ENCODE measurements around the gene GSTM3. TPM values are rescaled to one million over a fixed set of nuclear protein-coding genes. Genes with fewer than 3 reads are reported as not detected.
A peak's percentile ranks its signal among the peaks of the same experiment; 100 is the strongest.

The GSTM3 gene
- total and polyA plus RNA-seq, 8 donors, result 32.2 to 350 (median 113) TPM

DNA sequence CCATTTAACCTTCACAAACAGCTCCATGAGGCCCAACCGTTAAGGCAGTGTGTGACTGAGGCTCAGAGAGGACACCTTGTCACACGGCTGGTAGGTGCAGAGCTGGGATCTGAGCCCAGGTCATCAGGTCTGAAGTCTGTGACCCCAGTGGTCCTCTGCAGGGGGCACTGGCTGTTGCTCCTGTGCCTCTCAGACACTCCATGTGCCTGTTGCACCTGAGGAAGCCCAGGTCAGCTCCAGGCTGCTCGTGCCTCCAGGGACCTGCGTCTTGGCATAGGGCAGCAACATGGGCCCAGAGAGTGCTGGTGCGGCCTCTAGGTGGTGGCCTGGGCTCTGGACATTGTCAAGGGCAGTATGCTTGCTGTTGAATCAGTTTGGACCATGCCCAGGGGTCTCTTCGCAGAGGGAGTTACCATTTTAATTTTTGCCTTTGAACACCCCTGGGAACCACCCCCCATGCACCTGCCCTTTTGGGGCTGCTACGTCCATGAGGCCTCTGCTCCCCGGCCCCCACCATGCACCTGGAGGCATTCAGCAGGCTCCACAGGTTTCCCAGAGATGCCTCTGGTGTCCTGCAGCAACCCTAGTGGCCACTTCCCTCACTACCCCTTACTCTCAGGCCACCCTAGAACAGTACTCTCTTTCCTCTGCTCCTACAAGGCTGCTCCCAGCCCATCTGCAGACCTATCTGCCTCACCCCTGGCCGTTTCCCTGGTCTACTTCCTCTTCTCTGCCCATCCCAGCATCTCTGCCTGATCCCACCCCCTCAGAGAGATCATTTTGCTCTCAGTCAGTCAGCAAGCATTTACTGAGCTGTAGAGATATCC is 48.1 kb upstream of the GSTM3 start:
- 75 to 88% (median 85%) methylated on average over 6 to 9 of the region's 9 CpGs for WGBS, 5 donors
- Histone ChIP-seq H3K36me3 (no peaks in the 10 kb centered on the region), H3K27me3 (no peaks in the 10 kb centered on the region), H3K4me3 (no peak overlapping the region), H3K27ac (no peak overlapping the region), H3K9me3 (no peaks in the 10 kb centered on the region), H3K4me1 (peaks cover 41 to 94% (median 58%) of the 10 kb centered on the region in 4 donors)
- TF ChIP-seq, protein P1, sequence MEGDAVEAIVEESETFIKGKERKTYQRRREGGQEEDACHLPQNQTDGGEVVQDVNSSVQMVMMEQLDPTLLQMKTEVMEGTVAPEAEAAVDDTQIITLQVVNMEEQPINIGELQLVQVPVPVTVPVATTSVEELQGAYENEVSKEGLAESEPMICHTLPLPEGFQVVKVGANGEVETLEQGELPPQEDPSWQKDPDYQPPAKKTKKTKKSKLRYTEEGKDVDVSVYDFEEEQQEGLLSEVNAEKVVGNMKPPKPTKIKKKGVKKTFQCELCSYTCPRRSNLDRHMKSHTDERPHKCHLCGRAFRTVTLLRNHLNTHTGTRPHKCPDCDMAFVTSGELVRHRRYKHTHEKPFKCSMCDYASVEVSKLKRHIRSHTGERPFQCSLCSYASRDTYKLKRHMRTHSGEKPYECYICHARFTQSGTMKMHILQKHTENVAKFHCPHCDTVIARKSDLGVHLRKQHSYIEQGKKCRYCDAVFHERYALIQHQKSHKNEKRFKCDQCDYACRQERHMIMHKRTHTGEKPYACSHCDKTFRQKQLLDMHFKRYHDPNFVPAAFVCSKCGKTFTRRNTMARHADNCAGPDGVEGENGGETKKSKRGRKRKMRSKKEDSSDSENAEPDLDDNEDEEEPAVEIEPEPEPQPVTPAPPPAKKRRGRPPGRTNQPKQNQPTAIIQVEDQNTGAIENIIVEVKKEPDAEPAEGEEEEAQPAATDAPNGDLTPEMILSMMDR (IDR thresholded peaks at IDR 0.05), result no peak
- no peak for TF ChIP-seq EP300 (IDR thresholded peaks at IDR 0.05)
- no peak for TF ChIP-seq POLR2AphosphoS5 (IDR thresholded peaks at IDR 0.05)
- no peak for TF ChIP-seq POLR2A (IDR thresholded peaks at IDR 0.05)
- intact Hi-C loops (cut with DNase I; ENCODE audit: low total_unique reads), result loop anchor here (5.0 kb wide), 1 partner anchor 188 kb away; no protein-coding TSS in a partner anchor
- DNase-seq, result peak in 1 of 2 donors; percentile 24

DNA sequence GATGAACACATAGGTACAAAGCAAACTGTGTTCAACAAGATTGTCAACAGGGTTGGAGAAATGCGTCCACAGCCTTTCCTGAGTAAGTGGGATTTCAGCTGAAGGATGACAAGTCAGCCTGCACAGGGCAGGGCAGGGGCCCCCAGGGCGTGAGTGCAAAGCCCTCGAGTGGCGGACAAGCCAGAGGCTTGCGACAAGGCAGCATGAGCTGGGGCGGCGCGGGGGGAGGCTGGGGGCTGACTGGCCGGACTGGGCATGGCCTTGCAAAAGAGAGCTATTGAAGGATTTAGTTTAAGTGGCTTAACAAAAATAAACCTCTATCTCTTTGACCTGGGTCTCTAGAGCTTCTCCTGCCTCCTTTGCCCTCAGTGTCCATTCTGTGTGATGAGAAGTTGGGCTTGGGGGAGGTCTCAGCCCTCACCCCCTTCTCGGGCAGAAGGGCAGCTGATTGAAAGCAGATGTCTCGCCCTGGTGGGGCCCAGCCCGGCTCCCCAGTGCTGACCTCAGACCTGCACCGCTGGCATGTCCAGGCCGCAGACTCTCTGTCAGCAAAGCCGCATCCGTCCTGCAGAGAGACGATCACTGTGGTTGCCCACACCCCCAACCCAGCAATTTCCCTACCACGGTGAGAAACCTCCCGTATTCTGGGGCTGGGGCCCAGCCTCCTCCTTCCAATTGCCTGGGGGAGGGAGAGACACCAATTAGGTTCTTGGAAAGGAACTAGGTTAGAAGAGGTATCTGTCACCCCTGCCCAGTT is 47.2 kb upstream of the GSTM3 start:
- Histone ChIP-seq H3K36me3 (no peaks in the 10 kb centered on the region), H3K27ac (no peak overlapping the region), H3K9me3 (no peaks in the 10 kb centered on the region), H3K4me1 (peaks cover 40 to 94% (median 58%) of the 10 kb centered on the region in 4 donors), H3K27me3 (no peaks in the 10 kb centered on the region), H3K4me3 (no peak overlapping the region)
- intact Hi-C loops (cut with DNase I; ENCODE audit: low total_unique reads), result loop anchor here (5.0 kb wide), 1 partner anchor 189 kb away; no protein-coding TSS in a partner anchor
- 83 to 92% (median 91%) methylated on average over 18 to 19 of the region's 19 CpGs for WGBS, 5 donors
- DNase-seq, result peak in 1 of 2 donors; percentile 26
- TF ChIP-seq POLR2A (IDR thresholded peaks at IDR 0.05), result no peak
- TF ChIP-seq, protein P1 (IDR thresholded peaks at IDR 0.05), result no peak
- no peak for TF ChIP-seq EP300 (IDR thresholded peaks at IDR 0.05)
- TF ChIP-seq POLR2AphosphoS5 (IDR thresholded peaks at IDR 0.05), result no peak

DNA sequence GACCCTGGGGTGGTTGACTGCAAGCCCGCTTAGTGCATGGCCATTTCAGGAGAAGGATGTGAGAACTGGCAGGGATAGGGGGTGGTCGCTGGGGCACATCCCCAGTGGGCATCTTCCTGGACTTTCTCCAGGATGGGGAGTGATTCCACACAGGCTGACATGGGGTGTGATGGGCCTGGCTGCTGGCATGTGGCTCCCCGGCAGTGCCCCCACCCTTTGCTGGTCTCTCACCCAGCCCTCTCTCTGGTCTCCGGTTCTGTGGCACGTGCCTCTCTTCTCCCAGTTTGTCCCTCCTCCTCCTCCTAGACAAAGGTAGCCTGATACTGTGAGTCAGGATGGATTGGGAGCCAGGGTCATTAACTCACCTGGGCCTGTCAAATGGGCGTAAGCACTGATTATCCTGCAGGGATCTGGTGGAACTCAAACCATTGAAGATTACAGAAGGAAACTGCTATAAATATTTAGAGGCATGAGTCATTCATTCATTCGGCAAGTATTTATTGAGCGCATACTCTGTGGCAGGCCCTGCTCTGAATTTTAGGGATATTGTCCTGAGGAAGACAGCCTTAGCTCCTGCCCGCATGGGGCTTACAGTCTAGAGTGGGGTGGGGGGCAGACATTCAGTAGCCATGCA is 46.5 kb upstream of the GSTM3 start:
- H3K27me3 ChIP-seq, result no peaks in the 10 kb centered on the region
- no peaks in the 10 kb centered on the region for H3K36me3 ChIP-seq
- intact Hi-C loops (cut with DNase I; ENCODE audit: low total_unique reads), result loop anchor here (5.0 kb wide), 1 partner anchor 190 kb away; no protein-coding TSS in a partner anchor
- peak overlapping the region in 3 of 5 donors; percentile 0 to 2 (median 0) for H3K27ac ChIP-seq
- TF ChIP-seq, protein P1 (IDR thresholded peaks at IDR 0.05), result no peak
- no peak for TF ChIP-seq POLR2A (IDR thresholded peaks at IDR 0.05)
- TF ChIP-seq EP300 (IDR thresholded peaks at IDR 0.05), result no peak
- TF ChIP-seq POLR2AphosphoS5 (IDR thresholded peaks at IDR 0.05), result no peak
- no peaks in the 10 kb centered on the region for H3K9me3 ChIP-seq
- DNase-seq, result no peak
- no peak overlapping the region for H3K4me3 ChIP-seq
- 77 to 83% (median 80%) methylated on average over 9 of the region's 9 CpGs for WGBS, 5 donors
- peaks cover 41 to 94% (median 58%) of the 10 kb centered on the region in 4 donors for H3K4me1 ChIP-seq

DNA sequence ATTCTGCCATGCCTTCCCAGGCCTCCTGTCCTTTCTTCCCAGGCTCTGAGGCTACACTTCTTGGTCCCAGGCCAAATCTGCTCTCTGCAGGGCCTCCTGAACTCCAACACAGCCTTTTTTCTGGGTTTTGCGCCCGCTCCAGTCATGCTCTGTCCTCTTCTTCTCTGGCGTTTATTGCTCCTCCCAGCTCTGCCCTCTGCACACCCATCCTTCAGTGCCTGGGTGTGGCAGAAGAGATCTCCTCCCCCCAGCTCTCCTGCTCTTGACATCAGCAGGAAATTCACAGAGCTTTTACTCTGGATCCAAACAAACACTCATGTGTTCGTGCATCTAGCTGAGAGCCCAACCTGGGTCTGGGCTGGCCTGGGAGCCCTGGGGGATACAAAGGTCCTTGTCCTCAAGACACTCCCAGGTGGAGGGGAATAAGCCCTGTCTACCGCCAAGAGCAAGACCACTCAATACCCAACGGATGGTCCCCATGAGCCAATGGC is 45.7 kb upstream of the GSTM3 start:
- TF ChIP-seq POLR2AphosphoS5 (IDR thresholded peaks at IDR 0.05), result no peak
- TF ChIP-seq, protein P1 (IDR thresholded peaks at IDR 0.05), result no peak
- TF ChIP-seq EP300 (IDR thresholded peaks at IDR 0.05), result no peak
- no peak for TF ChIP-seq POLR2A (IDR thresholded peaks at IDR 0.05)
- Histone ChIP-seq H3K4me1 (peaks cover 33 to 91% (median 54%) of the 10 kb centered on the region in 4 donors), H3K4me3 (no peak overlapping the region), H3K36me3 (no peaks in the 10 kb centered on the region), H3K27me3 (no peaks in the 10 kb centered on the region), H3K9me3 (no peaks in the 10 kb centered on the region), H3K27ac (peak overlapping the region in 4 of 5 donors; percentile 0 to 10 (median 1))
- DNase-seq, result peak; percentile 25 to 73
- intact Hi-C loops (cut with DNase I; ENCODE audit: low total_unique reads), result loop anchor here (5.0 kb wide), 1 partner anchor 191 kb away; no protein-coding TSS in a partner anchor
- 57 to 70% (median 68%) methylated on average over 6 of the region's 6 CpGs for WGBS, 5 donors

Data from stomach (tissue), 9 donors.